Measurements from ENCODE around the gene CASP10. TPM values are rescaled to one million over a fixed set of nuclear protein-coding genes. Genes with fewer than 3 reads are reported as not detected.

CASP10 gene
- total and polyA plus RNA-seq, 2 of the 13 experiments (the other 11 are each of a cell fraction or from before 2014, with no cell fraction given): 22.2 to 23.8 TPM

DNA sequence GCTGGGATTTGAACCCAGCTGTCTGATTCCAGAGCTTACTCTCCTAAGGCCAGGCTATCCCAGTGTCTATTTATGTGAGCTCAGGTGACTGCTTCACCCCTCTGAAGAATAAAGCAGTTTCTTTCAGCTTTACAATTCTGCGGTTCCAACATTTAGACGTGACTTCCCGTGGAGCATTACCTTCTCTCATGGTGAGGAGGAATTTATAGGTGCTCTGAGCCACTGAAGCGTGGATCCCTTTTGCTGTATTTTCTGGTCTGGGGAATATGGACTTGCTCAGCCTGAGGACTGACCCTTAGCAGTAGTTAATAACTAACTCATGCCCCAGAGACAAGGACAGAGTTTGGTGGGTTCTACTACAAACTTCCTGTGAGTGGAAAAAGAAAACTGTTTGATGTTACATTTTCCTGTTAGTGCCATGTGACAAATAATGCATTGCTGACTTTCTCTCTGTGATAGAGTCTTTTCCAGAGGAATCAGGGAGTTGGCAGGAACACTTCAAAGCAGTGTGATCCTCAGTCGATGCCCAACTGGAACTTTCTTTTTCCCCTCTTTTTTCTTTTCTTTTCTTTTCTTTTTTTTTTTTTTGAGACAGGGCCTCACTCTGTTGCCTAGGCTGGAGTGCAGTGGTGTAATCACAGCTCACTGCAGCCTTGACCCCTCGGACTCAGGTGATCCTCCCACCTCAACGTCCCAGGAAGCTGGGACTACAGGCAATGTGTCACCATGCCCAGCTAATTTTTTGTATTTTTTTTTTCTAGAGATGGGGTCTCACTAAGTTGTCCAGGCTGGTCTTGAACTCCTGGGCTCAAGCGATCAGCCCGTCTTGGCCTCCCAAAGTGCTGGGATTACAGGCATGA, 21.9 kb downstream of the CASP10 start (continued):
- TF ChIP-seq, protein P1, sequence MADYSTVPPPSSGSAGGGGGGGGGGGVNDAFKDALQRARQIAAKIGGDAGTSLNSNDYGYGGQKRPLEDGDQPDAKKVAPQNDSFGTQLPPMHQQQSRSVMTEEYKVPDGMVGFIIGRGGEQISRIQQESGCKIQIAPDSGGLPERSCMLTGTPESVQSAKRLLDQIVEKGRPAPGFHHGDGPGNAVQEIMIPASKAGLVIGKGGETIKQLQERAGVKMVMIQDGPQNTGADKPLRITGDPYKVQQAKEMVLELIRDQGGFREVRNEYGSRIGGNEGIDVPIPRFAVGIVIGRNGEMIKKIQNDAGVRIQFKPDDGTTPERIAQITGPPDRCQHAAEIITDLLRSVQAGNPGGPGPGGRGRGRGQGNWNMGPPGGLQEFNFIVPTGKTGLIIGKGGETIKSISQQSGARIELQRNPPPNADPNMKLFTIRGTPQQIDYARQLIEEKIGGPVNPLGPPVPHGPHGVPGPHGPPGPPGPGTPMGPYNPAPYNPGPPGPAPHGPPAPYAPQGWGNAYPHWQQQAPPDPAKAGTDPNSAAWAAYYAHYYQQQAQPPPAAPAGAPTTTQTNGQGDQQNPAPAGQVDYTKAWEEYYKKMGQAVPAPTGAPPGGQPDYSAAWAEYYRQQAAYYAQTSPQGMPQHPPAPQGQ (CRISPR knock-in tag; IDR thresholded peaks at IDR 0.05; ENCODE audit: borderline replicate concordance): no peak
- peak; percentile 91; the same call in 1 of the 2 replicates for TF ChIP-seq ZNF747 (CRISPR knock-in tag; IDR thresholded peaks at IDR 0.05; ENCODE audit: borderline replicate concordance)
- TF ChIP-seq REPIN1 (CRISPR knock-in tag; IDR thresholded peaks at IDR 0.05; ENCODE audit: borderline replicate concordance, low read depth): peak; percentile 53; the same call in 1 of the 2 replicates
- peak; percentile 73; the same call in 1 of the 2 replicates for TF ChIP-seq ESRRA (CRISPR knock-in tag; IDR thresholded peaks at IDR 0.05; ENCODE audit: low read depth)
- TF ChIP-seq, protein P2, sequence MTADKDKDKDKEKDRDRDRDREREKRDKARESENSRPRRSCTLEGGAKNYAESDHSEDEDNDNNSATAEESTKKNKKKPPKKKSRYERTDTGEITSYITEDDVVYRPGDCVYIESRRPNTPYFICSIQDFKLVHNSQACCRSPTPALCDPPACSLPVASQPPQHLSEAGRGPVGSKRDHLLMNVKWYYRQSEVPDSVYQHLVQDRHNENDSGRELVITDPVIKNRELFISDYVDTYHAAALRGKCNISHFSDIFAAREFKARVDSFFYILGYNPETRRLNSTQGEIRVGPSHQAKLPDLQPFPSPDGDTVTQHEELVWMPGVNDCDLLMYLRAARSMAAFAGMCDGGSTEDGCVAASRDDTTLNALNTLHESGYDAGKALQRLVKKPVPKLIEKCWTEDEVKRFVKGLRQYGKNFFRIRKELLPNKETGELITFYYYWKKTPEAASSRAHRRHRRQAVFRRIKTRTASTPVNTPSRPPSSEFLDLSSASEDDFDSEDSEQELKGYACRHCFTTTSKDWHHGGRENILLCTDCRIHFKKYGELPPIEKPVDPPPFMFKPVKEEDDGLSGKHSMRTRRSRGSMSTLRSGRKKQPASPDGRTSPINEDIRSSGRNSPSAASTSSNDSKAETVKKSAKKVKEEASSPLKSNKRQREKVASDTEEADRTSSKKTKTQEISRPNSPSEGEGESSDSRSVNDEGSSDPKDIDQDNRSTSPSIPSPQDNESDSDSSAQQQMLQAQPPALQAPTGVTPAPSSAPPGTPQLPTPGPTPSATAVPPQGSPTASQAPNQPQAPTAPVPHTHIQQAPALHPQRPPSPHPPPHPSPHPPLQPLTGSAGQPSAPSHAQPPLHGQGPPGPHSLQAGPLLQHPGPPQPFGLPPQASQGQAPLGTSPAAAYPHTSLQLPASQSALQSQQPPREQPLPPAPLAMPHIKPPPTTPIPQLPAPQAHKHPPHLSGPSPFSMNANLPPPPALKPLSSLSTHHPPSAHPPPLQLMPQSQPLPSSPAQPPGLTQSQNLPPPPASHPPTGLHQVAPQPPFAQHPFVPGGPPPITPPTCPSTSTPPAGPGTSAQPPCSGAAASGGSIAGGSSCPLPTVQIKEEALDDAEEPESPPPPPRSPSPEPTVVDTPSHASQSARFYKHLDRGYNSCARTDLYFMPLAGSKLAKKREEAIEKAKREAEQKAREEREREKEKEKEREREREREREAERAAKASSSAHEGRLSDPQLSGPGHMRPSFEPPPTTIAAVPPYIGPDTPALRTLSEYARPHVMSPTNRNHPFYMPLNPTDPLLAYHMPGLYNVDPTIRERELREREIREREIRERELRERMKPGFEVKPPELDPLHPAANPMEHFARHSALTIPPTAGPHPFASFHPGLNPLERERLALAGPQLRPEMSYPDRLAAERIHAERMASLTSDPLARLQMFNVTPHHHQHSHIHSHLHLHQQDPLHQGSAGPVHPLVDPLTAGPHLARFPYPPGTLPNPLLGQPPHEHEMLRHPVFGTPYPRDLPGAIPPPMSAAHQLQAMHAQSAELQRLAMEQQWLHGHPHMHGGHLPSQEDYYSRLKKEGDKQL (CRISPR knock-in tag; IDR thresholded peaks at IDR 0.05; ENCODE audit: low read depth): no peak; the same call in 1 of the 2 replicates
- peak; percentile 87; the same call in 1 of the 2 replicates for TF ChIP-seq ZSCAN9 (CRISPR knock-in tag; IDR thresholded peaks at IDR 0.05; ENCODE audit: borderline replicate concordance)
- TF ChIP-seq ZBTB7A (CRISPR knock-in tag; IDR thresholded peaks at IDR 0.05): no peak
- no peak for TF ChIP-seq ZNF235 (CRISPR knock-in tag; IDR thresholded peaks at IDR 0.05; ENCODE audit: borderline replicate concordance)
- TF ChIP-seq, protein P3, sequence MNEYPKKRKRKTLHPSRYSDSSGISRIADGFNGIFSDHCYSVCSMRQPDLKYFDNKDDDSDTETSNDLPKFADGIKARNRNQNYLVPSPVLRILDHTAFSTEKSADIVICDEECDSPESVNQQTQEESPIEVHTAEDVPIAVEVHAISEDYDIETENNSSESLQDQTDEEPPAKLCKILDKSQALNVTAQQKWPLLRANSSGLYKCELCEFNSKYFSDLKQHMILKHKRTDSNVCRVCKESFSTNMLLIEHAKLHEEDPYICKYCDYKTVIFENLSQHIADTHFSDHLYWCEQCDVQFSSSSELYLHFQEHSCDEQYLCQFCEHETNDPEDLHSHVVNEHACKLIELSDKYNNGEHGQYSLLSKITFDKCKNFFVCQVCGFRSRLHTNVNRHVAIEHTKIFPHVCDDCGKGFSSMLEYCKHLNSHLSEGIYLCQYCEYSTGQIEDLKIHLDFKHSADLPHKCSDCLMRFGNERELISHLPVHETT (CRISPR knock-in tag; conservative IDR thresholded peaks at IDR 0.05): no peak
- TF ChIP-seq ZFP37 (CRISPR knock-in tag; IDR thresholded peaks at IDR 0.05; ENCODE audit: borderline replicate concordance): peak; percentile 22; the same call in 1 of the 2 replicates
- TF ChIP-seq FOXA1 (IDR thresholded peaks at IDR 0.05): 0 out of 2 replicates have a peak, but pooled peaks have one; percentile 28
- peak; percentile 35; the same call in 1 of the 2 replicates for TF ChIP-seq FOXA1 (CRISPR knock-in tag; IDR thresholded peaks at IDR 0.05)
- no peak for TF ChIP-seq ZNF12 (CRISPR knock-in tag; IDR thresholded peaks at IDR 0.05)
- no peak for TF ChIP-seq AHR (CRISPR knock-in tag; IDR thresholded peaks at IDR 0.05)
- no peak for TF ChIP-seq ZNF225 (CRISPR knock-in tag; IDR thresholded peaks at IDR 0.05)
- 0 out of 2 replicates have a peak, but pooled peaks have one; percentile 7 for TF ChIP-seq NKX3-1 (CRISPR knock-in tag; IDR thresholded peaks at IDR 0.05)
- TF ChIP-seq ZNF460 (CRISPR knock-in tag; IDR thresholded peaks at IDR 0.05; ENCODE audit: borderline replicate concordance): no peak; the same call in 1 of the 2 replicates
- peak; percentile 41; the same call in 1 of the 2 replicates for TF ChIP-seq ZNF563 (CRISPR knock-in tag; IDR thresholded peaks at IDR 0.05)
- TF ChIP-seq, protein P4, sequence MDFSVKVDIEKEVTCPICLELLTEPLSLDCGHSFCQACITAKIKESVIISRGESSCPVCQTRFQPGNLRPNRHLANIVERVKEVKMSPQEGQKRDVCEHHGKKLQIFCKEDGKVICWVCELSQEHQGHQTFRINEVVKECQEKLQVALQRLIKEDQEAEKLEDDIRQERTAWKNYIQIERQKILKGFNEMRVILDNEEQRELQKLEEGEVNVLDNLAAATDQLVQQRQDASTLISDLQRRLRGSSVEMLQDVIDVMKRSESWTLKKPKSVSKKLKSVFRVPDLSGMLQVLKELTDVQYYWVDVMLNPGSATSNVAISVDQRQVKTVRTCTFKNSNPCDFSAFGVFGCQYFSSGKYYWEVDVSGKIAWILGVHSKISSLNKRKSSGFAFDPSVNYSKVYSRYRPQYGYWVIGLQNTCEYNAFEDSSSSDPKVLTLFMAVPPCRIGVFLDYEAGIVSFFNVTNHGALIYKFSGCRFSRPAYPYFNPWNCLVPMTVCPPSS (IDR thresholded peaks at IDR 0.05): no peak

Data from HepG2 (cell line).